GM12801 (cell line): Measurements from ENCODE around the gene LIN37.

Experiments
- TF ChIP-seq, protein P1 (sequence below): IDR thresholded peaks from one replicate; pipeline ENCODE4 v1.5.1; 2011; ENCODE audit warnings: control low read depth; ENCODE audit not compliant: insufficient read length; ENCODE audit errors: extremely low read depth

Gene LIN37

DNA sequence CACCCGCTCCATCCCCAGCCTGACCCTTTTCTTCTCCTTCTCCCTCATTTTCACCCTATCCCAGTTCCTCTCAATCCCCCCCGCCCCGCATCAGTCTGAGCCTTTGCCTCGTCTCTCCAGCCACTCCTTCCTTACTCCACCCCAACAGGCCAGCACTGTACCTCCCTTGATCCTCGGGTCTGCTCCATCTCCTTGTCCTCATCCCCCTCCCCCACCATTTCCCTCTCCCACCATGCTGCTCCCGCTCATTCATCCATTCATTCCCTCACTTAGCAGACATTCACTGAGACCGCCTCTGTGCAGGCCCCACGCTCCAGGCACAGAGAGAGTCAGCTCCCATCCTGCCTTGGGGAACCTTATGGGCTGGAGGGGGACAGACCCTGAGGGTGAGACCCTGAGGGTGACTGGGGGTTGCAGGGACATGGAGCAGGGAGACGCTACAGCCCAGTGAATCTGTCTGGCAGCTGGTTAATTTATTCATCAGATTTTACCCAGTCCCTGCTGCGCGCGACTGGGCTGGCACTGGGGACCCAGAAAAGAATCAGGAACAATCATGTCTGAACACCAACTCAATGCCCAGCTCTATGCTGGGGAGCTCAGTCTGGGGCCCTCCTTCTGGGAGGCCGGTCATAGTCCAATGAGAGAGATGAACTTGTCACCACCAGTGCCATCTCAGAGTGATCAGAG lies 27.9 kb downstream of the LIN37 start:
- TF ChIP-seq, protein P1, sequence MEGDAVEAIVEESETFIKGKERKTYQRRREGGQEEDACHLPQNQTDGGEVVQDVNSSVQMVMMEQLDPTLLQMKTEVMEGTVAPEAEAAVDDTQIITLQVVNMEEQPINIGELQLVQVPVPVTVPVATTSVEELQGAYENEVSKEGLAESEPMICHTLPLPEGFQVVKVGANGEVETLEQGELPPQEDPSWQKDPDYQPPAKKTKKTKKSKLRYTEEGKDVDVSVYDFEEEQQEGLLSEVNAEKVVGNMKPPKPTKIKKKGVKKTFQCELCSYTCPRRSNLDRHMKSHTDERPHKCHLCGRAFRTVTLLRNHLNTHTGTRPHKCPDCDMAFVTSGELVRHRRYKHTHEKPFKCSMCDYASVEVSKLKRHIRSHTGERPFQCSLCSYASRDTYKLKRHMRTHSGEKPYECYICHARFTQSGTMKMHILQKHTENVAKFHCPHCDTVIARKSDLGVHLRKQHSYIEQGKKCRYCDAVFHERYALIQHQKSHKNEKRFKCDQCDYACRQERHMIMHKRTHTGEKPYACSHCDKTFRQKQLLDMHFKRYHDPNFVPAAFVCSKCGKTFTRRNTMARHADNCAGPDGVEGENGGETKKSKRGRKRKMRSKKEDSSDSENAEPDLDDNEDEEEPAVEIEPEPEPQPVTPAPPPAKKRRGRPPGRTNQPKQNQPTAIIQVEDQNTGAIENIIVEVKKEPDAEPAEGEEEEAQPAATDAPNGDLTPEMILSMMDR: no peak

DNA sequence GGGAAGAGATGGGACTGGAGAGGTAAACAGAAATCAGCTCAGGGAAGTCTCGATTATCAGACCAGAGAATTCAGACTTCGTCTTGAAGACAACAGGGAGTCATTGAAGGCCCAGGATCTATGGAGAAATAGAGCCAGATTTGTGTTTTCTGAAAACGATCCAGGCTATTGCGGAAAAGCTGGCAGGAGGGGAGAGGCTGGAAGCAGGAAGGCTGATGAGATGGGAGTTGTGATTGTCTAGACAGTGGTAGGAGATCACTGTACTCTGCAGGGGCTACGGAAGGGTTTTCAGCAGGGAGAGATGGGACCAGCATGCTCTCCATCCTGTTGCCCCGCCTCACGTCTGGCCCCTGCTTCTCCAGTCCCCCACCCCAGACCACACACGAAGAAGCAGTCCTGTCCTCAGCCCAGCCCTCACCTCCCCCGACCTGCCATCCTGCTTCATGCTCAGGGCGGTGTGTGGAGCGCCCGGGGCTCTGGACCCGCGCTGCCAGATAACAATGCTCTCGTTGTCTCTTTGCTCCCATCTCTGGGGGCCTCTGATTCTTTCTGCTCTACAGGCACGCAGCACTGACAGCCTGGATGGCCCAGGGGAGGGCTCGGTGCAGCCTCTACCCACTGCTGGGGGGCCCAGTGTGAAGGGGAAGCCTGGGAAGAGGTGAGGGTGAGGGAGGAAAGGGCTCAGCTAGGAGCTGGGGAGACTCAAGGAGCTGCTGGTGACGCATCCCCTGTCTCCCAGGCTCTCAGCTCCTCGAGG lies 28.9 kb downstream of the LIN37 start:
- TF ChIP-seq, protein P1: no peak

DNA sequence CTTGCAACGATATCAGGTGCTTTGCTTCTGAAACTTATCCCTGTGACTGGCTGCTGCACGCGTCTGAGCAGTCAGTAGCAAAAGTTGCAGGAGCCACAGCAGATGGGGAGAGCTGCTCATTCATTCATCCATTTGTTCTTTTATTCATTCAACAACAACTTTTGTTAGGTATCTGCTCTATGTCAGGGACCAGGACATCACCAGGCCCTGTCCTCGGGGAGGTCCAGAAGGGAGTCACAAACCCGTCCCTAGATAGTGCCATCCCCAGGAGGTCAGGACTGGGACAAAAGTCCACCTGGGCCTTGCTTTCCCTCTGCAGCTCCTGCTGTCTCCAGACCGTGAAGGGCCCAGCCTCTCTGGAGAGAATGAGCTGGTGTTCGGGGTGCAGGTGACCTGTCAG lies 29.6 kb downstream of the LIN37 start:
- TF ChIP-seq, protein P1: no peak

DNA sequence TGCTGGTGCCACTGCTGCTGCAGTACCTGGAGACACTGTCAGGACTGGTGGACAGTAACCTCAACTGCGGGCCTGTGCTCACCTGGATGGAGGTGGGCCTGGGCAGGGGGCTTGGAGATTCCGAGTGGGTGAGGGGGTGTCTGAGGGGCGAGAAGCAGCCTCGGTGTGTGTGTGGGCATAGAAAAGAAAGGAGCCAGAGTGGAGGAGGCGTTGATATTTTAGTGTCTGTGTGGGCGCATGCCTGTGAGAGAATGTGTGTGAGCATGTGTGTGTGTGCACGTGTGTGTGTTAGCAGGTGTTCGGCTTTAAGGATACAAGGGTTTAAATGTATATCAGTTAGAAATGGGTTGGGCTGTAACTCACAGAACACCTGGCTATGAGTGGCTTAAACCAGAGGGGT lies 30.7 kb downstream of the LIN37 start:
- TF ChIP-seq, protein P1: no peak

DNA sequence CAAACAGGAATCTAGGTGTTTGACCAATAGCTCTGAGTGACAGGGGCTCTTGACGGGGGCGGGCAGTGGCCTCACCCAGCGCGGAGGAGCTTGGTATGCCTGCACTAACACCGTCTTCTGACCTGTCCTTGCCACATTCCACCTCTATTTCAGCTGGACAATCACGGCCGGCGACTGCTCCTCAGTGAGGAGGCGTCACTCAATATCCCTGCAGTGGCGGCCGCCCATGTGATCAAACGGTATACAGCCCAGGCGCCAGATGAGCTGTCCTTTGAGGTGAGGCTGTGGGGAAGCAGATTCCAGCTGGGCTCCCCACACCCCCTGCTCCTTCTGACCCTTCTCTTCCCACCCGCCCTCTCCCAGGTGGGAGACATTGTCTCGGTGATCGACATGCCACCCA lies 31.7 kb downstream of the LIN37 start:
- TF ChIP-seq, protein P1: no peak

DNA sequence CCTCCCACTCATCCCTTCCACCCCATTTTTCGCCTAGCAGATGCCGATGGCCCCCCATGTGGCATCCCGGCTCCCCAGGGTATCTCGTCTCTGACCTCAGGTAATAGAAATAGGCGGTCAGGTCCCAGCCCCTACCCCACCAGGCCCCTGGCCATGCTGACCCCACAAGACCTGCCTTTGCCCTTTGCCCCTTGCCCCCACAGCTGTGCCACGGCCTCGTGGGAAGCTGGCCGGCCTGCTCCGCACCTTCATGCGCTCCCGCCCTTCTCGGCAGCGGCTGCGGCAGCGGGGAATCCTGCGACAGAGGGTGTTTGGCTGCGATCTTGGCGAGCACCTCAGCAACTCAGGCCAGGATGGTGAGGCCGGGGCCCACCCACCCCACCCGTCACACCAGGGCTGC lies 32.3 kb downstream of the LIN37 start:
- TF ChIP-seq, protein P1: no peak

DNA sequence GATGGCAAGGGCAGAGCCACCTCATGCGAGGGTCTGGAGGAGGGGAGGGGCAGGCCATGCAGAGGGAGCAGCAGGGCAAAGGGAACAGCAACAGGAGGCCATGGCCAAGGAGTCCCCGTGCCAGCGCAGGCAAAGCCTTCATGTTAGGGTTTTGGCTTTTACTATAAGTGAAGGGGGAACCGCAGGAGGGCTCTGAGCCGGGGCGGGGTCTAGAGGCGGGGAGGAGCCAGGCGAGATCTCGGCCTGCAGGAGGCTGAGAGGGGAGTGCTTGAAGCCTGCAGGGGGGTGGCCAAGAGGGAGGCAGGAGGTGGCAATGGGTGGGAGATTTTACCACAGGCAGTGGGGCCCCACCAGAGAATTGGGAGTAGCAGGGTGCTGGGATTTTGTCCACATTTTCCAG lies 33.3 kb downstream of the LIN37 start:
- TF ChIP-seq, protein P1: no peak
